Amniotic stem cell (primary cell): ENCODE results near the gene SULT1B1.

ENCODE experiments used
- DNase-seq: peaks from one replicate; lab custom pipeline; 2025; lab: John Stamatoyannopoulos, UW

The SULT1B1 gene

GRCh38 chr4:69749771-69750170 lies 10.6 kb downstream of the SULT1B1 start:
- no peak for DNase-seq

GRCh38 chr4:69748173-69748572 lies 12.2 kb downstream of the SULT1B1 start:
- no peak for DNase-seq

- DNase-seq, result no peak
These were observed 16.3 kb downstream of the SULT1B1 start for GRCh38 chr4:69744157-69744478.

- DNase-seq, result no peak
These were observed 16.8 kb downstream of the SULT1B1 start for GRCh38 chr4:69743476-69744156.

GRCh38 chr4:69742596-69742995 lies 17.8 kb downstream of the SULT1B1 start:
- no peak for DNase-seq

- no peak for DNase-seq
These were observed 21.5 kb downstream of the SULT1B1 start for GRCh38 chr4:69738872-69739271.

GRCh38 chr4:69735119-69735518 lies 25.3 kb downstream of the SULT1B1 start:
- DNase-seq, result no peak

- DNase-seq, result no peak
These were observed 28.6 kb downstream of the SULT1B1 start for GRCh38 chr4:69731847-69732246.

GRCh38 chr4:69731241-69731640 lies 29.2 kb downstream of the SULT1B1 start:
- DNase-seq, result no peak

- no peak for DNase-seq
These were observed 30.4 kb downstream of the SULT1B1 start for GRCh38 chr4:69730002-69730401.

GRCh38 chr4:69727926-69728325 lies 32.5 kb downstream of the SULT1B1 start:
- no peak for DNase-seq

- DNase-seq, result no peak
These were observed 33.0 kb downstream of the SULT1B1 start for GRCh38 chr4:69727426-69727825.

- DNase-seq, result no peak
These were observed 33.4 kb downstream of the SULT1B1 start for GRCh38 chr4:69726971-69727370.

GRCh38 chr4:69718396-69719271 lies 41.8 kb downstream of the SULT1B1 start:
- DNase-seq, result no peak

GRCh38 chr4:69717778-69718177 lies 42.6 kb downstream of the SULT1B1 start:
- no peak for DNase-seq

GRCh38 chr4:69716654-69717053 lies 43.8 kb downstream of the SULT1B1 start:
- no peak for DNase-seq

- no peak for DNase-seq
These were observed 46.3 kb downstream of the SULT1B1 start for GRCh38 chr4:69714086-69714485.

GRCh38 chr4:69713593-69713992 lies 46.8 kb downstream of the SULT1B1 start:
- no peak for DNase-seq

GRCh38 chr4:69710580-69710979 lies 49.8 kb downstream of the SULT1B1 start:
- DNase-seq, result no peak

- no peak for DNase-seq
These were observed 52.2 kb downstream of the SULT1B1 start for GRCh38 chr4:69708211-69708610.

GRCh38 chr4:69707807-69708206 lies 52.6 kb downstream of the SULT1B1 start:
- DNase-seq, result no peak

GRCh38 chr4:69702201-69702600 lies 58.2 kb downstream of the SULT1B1 start:
- no peak for DNase-seq

- DNase-seq, result no peak
These were observed 58.7 kb downstream of the SULT1B1 start for GRCh38 chr4:69701696-69702095.
